ENCODE measurements around the gene MAGI3. TPM values are rescaled to one million over a fixed set of nuclear protein-coding genes. Genes with fewer than 3 reads are reported as not detected.
A peak's percentile ranks its signal among the peaks of the same experiment; 100 is the strongest.

Gene MAGI3
- 12.8 and 15.2 TPM in 2 replicates for total RNA-seq (2014; rRNA removed; shearing (Covaris generic))

DNA sequence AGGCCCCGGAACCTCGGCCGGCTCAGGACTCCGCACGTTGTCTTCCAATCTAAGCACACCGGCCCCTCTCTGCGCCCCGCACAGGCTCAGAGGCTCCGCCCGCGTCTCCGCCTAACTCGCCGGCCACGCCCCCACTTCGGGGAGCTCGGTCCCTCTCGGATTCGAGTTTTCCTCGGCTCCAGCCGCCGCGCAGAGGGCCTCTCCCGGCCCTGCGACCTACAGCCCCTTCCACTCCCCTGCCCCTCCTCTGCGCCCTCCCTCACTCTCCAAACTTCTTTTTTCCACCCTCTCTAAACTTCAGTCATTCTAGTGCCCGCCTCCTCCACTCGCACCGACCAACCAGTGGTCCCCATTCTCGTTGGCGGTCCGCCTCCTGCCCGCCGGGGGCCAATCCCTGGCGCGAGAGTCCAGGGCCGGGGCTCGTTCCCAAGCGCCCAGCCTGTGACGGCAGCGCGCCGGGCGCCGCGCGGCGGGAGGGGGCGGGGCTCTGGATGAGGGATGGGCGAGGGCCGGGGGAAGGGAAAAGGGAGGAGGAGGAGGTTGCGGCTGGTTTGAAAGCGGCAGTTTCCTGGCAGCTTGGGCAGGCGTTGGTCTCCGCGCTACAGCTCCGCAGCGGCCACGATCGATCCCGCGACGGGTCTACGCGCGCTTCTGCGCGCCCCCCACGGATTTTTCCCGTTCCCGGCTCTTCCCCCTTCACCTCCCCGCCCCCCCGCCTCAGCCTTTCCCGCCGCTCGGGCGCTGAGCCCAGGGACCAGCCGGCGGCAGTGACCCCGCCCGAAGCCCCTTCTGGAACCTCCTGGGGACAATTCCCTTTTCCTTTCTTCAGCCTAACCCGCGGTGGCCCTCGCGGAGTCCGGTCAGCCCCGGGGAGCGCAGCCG lies at the start of gene MAGI3:
MAGI3 (plus strand) TSS at position 563 of the 882 bp plus-strand sequence. CDS start 519 bp downstream, outside the sequence.
- Histone ChIP-seq H3K27me3 (ENCODE audit: control insufficient read depth, insufficient read depth, low read length) (peaks cover 5% of the 10 kb centered on the region), H3K36me3 (replicated peaks; ENCODE audit: control insufficient read depth, insufficient read depth, low read length) (no peaks in the 10 kb centered on the region), H3K4me3 (ENCODE audit: insufficient read depth, low read depth, low read length) (peak within 1 kb of the TSS; percentile 96)
- peak; percentile 95 for DNase-seq

DNA sequence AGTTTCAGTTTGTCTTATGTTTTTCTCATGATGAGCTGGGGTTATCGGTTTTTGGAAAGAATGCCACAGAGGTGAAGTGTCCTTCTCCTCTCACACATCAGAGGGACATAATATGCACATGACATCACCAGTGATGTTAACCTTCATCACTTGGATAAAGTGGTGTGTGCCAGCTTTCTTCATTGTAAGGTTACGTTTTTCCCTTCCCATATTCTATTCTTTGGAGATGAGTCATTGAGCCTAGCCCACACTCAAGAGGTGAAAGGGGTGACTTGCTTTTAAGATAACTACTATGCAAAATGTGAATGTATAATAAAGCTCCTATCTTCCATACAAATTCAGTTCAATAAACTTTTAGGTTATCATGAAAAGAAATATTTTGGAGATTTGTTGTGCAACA lies 36.7 kb upstream of the MAGI3 start:
- no peak for DNase-seq
- Histone ChIP-seq H3K36me3 (replicated peaks; ENCODE audit: control insufficient read depth, insufficient read depth, low read length) (no peaks in the 10 kb centered on the region), H3K4me3 (ENCODE audit: insufficient read depth, low read depth, low read length) (no peak overlapping the region), H3K27me3 (ENCODE audit: control insufficient read depth, insufficient read depth, low read length) (no peaks in the 10 kb centered on the region)

DNA sequence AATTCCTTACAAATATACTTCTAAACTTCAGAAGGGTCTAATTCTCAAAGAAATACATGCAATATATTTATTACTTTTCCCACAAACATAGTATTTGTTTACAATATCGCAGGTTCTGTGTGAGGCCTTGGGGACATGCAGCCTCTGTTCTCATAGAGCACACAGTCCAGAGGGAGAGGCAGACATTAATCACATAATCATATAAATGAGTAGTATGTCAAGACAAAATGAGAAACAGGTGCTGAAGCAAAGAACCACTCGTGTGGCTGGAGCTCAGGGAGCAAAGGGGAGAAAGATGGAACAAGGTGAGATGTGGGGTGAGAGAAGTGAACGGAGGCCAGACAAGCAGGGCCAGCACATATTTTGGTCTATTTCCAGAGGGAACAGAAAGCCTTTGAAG lies 26.4 kb upstream of the MAGI3 start:
- DNase-seq = no peak
- Histone ChIP-seq H3K27me3 (ENCODE audit: control insufficient read depth, insufficient read depth, low read length) (no peaks in the 10 kb centered on the region), H3K36me3 (replicated peaks; ENCODE audit: control insufficient read depth, insufficient read depth, low read length) (no peaks in the 10 kb centered on the region), H3K4me3 (ENCODE audit: insufficient read depth, low read depth, low read length) (no peak overlapping the region)

DNA sequence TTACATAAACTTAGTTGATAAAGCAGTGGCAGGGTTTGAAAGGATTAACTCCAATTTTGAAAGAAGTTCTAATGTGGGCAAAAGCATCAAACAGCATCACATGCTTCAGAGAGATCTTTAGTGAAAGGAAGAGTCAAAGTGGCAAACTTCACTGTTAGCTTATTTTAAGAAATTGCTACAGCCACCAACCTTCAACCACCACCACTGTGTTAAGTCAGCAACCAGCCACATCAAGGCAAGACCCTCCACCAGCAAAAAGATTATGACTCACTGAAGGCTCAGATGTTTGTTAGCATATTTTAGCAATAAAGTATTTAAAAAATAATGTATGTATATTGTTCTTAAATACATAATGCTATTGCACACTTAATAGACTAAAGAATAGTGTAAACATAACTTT lies 21.3 kb upstream of the MAGI3 start:
- Histone ChIP-seq H3K27me3 (ENCODE audit: control insufficient read depth, insufficient read depth, low read length) (no peaks in the 10 kb centered on the region), H3K36me3 (replicated peaks; ENCODE audit: control insufficient read depth, insufficient read depth, low read length) (no peaks in the 10 kb centered on the region)

DNA sequence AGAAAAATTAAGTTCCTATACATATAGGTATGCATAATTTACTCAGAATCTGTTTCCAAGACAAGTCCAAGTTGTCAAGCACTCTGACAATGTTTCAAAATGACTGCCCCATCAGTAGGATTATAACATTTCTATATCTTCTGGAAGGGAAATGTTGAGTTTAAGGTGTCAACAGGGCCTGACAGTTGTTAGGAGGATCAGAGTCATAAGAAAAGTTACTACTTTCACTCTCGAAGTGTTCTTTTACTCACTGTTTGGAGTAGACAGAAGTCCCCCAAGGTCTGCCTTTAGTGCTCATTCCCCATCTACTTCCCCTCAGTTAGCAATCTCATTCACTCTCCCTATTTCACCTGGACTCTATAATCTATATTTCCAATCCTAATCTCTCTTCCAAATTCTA lies 20.6 kb upstream of the MAGI3 start:
- Histone ChIP-seq H3K4me3 (ENCODE audit: insufficient read depth, low read depth, low read length) (no peak overlapping the region), H3K27me3 (ENCODE audit: control insufficient read depth, insufficient read depth, low read length) (no peaks in the 10 kb centered on the region), H3K36me3 (replicated peaks; ENCODE audit: control insufficient read depth, insufficient read depth, low read length) (no peaks in the 10 kb centered on the region)
- DNase-seq = no peak

More for the DNA sequence above, 21.3 kb upstream of the MAGI3 start:
- no peak for DNase-seq
- H3K4me3 ChIP-seq (ENCODE audit: insufficient read depth, low read depth, low read length) = no peak overlapping the region

DNA sequence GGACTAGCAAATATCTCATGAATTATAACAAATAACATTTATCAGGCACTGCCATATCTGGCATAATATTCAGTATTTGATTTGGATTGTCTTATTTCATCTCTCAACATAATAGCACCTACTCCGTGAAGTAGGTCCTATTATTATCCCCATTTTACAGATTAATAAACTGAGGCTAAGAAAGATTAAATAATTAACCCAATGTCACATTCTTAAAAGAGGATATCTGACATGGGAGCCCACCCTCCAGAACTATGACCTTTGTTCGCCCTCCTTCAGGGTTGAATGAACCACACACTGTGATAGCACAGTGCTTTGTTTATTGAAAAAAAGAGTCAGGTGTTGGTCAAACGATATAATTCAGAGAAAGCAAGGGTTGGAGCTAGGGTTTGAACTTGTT lies 19.4 kb upstream of the MAGI3 start:
- no peak for DNase-seq
- no peaks in the 10 kb centered on the region for H3K36me3 ChIP-seq (replicated peaks; ENCODE audit: control insufficient read depth, insufficient read depth, low read length)
- no peaks in the 10 kb centered on the region for H3K27me3 ChIP-seq (ENCODE audit: control insufficient read depth, insufficient read depth, low read length)
- no peak overlapping the region for H3K4me3 ChIP-seq (ENCODE audit: insufficient read depth, low read depth, low read length)

DNA sequence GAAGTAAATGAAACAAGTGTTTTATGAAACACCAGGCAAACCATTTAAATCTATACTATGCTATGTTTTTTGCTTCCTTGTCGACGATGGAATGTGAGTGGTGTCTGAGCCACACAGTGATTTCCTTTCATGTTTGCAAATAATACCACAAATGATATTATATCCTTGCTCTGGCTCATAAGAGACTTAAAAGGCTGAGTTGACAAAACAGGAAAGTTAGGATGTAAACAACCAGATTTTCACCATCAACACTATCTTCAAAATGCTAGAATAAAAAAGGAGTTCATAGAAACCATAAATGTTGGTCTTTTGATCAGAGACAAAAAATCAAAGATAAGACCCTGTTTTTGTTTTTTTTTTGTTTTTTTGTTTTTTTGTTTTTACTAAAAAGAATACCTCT lies 17.8 kb upstream of the MAGI3 start:
- no peaks in the 10 kb centered on the region for H3K27me3 ChIP-seq (ENCODE audit: control insufficient read depth, insufficient read depth, low read length)
- no peak overlapping the region for H3K4me3 ChIP-seq (ENCODE audit: insufficient read depth, low read depth, low read length)
- no peaks in the 10 kb centered on the region for H3K36me3 ChIP-seq (replicated peaks; ENCODE audit: control insufficient read depth, insufficient read depth, low read length)

DNA sequence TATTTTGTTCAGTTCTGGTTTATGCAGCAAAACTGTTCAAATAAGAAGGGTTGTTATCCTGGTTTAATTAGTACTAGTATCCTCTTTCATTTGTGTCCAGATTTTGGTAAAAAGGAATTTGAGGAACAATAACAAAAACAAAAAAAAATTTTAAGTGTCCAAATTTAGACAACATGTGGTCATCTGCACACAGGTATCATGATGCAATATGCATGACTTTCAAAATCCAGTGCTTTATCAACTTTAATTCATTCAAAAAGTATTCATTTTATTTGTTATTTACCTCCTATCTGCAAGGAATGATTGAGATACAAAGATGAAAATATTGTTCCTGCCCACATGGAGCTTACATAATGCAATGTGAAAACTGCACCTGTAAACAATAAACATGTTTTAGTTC lies 16.7 kb upstream of the MAGI3 start:
- DNase-seq = no peak
- no peak overlapping the region for H3K4me3 ChIP-seq (ENCODE audit: insufficient read depth, low read depth, low read length)
- no peaks in the 10 kb centered on the region for H3K27me3 ChIP-seq (ENCODE audit: control insufficient read depth, insufficient read depth, low read length)
- H3K36me3 ChIP-seq (replicated peaks; ENCODE audit: control insufficient read depth, insufficient read depth, low read length) = no peaks in the 10 kb centered on the region

More for the DNA sequence above, 17.8 kb upstream of the MAGI3 start:
- no peak for DNase-seq

DNA sequence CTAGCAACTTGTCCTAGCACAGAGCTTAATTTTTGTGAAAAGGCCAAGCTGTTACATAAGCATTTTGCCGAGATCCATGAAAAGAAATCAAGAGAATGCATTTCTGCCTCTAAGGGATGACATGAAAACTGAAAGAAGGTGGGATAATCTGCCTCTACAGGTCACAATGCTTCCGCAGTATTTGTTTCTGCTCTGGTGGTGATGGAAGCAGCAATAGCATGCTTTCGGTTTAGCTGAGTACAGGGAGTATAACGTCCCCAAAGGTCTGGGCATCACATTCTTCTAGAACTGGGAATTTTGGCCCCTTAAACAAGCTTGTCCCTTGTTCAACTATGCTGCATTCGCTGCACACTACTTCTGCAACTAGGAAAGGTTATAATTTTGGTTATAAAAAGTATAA lies 14.4 kb upstream of the MAGI3 start:
- no peaks in the 10 kb centered on the region for H3K36me3 ChIP-seq (replicated peaks; ENCODE audit: control insufficient read depth, insufficient read depth, low read length)
- H3K4me3 ChIP-seq (ENCODE audit: insufficient read depth, low read depth, low read length) = no peak overlapping the region
- H3K27me3 ChIP-seq (ENCODE audit: control insufficient read depth, insufficient read depth, low read length) = no peaks in the 10 kb centered on the region
- DNase-seq = peak; percentile 9

DNA sequence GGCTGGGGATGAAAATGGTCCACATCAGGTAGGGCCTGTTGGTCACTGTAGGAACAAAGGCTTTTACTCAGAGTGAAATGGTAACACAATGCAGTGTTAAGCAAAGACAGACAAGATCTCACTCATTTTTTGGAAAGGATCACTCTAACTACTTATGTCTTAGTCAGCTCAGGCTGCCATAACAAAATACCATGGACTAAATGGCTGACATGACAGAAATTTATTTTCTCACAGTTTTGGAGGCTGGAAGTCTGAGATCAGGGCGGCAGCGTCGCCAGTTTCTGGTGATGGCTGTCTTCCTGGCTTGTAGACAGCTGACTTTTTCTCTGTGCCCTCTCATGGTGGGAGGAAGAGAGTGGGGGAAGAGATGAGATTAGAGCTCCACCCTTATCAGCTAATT lies 10.2 kb upstream of the MAGI3 start:
- Histone ChIP-seq H3K36me3 (replicated peaks; ENCODE audit: control insufficient read depth, insufficient read depth, low read length) (no peaks in the 10 kb centered on the region), H3K27me3 (ENCODE audit: control insufficient read depth, insufficient read depth, low read length) (no peaks in the 10 kb centered on the region), H3K4me3 (ENCODE audit: insufficient read depth, low read depth, low read length) (no peak overlapping the region)
- no peak for DNase-seq

DNA sequence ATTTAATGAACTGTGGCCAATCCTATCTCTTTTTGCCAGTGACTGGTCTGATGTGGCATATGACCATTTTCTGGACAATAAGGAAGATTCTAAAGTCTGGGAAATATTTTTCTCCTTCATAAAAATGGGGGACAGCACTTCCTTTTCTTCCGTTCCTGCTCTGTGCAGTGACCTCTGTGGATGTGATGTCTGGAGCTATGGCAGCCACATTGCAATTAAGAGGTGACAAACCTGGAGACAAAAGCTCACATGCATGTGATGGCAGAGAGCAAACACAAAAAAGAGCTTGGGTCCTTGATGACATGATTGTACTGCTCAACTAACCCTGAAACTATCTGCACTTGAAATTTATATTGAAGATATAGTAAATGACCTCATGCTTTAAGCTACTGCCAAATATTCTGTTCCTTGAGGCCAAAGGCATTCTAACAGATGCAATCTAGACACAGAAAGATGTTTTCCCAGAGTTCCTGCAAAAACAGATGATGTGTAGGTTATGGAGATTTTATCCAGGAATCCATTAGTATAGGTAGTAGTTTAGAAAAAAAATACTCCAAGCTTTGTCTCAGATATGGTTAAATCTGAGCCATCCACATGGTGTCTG lies 2.2 kb upstream of the MAGI3 start:
- H3K4me3 ChIP-seq (ENCODE audit: insufficient read depth, low read depth, low read length) = no peak overlapping the region

DNA sequence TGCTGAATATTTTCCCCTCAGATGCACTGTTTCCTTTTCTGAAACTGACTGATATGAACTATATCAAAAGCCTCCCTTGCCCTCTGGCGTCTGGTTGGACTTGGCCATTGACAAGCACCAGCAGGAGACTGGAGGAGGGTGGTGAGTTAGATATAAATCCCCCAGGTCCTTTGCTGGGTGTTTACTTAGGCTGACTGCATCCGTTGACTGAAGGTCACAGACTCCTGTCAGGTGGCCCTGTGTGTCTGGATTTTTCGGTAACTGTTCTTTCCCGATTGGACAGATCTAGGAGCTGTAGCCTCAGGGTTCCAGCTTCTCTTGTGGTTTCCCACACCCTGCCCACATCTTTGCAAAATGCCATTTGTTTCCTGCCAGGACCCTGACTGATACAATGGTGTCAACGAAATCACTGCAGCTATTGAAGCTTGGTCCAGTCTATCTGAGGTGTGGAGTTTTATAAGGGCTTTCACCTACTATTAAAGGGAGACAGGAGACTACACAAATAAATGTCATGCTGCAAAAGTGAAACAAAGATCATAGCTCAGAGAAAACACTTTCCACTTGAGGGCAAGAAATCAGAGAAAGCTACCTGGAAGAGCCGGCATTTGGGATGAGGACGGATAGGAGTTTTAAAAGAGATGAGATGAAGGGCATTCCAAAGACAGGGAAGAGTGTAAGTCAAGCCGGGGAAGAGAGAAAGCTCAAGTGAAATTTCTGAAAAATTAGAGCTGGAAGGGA lies 1.5 kb upstream of the MAGI3 start:
- Histone ChIP-seq H3K36me3 (replicated peaks; ENCODE audit: control insufficient read depth, insufficient read depth, low read length) (no peaks in the 10 kb centered on the region), H3K27me3 (ENCODE audit: control insufficient read depth, insufficient read depth, low read length) (peaks cover 5% of the 10 kb centered on the region), H3K4me3 (ENCODE audit: insufficient read depth, low read depth, low read length) (peak overlapping the region; percentile 96)
- DNase-seq = peak; percentile 25

More for the DNA sequence above, 2.2 kb upstream of the MAGI3 start:
- Histone ChIP-seq H3K27me3 (ENCODE audit: control insufficient read depth, insufficient read depth, low read length) (peaks cover 5% of the 10 kb centered on the region), H3K36me3 (replicated peaks; ENCODE audit: control insufficient read depth, insufficient read depth, low read length) (no peaks in the 10 kb centered on the region)
- no peak for DNase-seq

DNA sequence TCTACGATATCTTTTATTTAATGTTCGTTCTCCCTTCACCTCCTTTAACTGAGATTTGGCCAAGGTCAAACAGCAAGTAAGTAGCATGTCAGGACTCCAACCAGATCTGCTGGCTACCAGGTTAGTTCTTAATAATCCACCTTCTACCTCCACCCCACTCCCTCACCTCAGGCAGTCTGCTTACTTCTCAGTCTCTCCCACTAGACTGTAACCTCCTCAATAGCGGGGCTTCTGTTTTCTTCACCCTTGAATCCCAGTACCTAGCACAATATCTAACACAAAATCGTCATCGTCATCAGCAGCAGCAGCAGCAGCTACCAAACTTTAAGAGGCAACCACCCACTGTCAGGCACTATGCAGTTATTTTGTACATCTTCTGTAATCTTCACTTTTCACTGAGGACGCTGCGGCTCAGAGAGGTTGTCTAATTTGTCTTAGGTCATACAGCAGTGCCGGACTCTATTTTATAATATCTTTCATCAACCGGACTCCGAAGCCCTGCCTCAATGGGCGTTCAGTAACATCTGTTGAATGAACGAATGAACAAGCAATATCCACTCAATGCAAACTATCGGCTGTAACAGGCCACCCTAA lies 859 bp upstream of the MAGI3 start:
- peak; percentile 10 for DNase-seq
- Histone ChIP-seq H3K27me3 (ENCODE audit: control insufficient read depth, insufficient read depth, low read length) (peaks cover 5% of the 10 kb centered on the region), H3K36me3 (replicated peaks; ENCODE audit: control insufficient read depth, insufficient read depth, low read length) (no peaks in the 10 kb centered on the region), H3K4me3 (ENCODE audit: insufficient read depth, low read depth, low read length) (peak overlapping the region; percentile 96)

DNA sequence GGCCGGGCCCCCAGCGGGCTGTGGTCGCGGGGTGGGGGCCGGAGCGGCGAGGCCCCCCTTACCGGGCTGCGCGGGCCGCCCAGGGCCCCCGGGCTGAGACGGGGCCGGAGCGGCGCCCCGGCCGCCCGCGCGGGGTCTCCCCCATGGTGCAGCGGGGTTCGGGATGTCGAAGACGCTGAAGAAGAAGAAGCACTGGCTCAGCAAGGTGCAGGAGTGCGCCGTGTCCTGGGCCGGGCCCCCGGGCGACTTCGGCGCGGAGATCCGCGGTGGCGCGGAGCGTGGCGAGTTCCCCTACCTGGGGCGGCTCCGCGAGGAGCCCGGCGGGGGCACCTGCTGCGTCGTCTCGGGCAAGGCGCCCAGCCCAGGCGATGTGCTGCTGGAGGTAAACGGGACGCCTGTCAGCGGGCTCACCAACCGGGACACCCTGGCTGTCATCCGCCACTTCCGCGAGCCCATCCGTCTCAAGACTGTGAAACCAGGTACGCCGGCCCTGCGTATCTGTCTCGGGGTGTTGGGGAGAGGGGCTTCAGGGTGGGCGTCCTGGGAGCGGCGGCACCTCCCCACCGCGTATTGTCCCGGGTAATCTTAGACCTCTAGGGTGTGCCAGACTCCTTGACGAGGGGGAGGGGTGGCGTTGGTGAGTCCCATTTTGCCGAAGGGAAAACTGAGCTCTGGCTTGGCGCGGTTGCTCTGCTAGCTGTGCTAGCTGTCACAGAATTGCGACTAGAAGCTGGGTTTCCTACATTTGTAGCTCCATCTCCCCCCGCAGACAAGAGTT lies 745 bp downstream of the MAGI3 start:
- DNase-seq = peak; percentile 50
- Histone ChIP-seq H3K27me3 (ENCODE audit: control insufficient read depth, insufficient read depth, low read length) (peaks cover 5% of the 10 kb centered on the region), H3K4me3 (ENCODE audit: insufficient read depth, low read depth, low read length) (peak overlapping the region; percentile 96), H3K36me3 (replicated peaks; ENCODE audit: control insufficient read depth, insufficient read depth, low read length) (no peaks in the 10 kb centered on the region)

Data from H7 (cell line).